Tibial nerve (tissue), 3 donors: ENCODE measurements around the gene RDH12.

ENCODE experiments used
- POLR2A ChIP-seq, 2 donors: fragments of 450-650 bp; IDR thresholded peaks; one replicate each; pipeline ENCODE4 v1.6.1; 2017; ENCODE audit warnings: antibody characterized with exemption in 2 of 2, mild to moderate bottlenecking in 2 of 2, moderate library complexity in 2 of 2
- TF ChIP-seq, protein P1 (sequence below), 5 experiments: fragments of 200-600 bp in 3 of 5; fragments of 450-650 bp in 2 of 5; sonication (generic) in 3 of 5; IDR thresholded peaks; one replicate each; pipeline ENCODE4 v1.5.1; 2016 to 2019; ENCODE audit warnings: antibody characterized with exemption in 5 of 5, mild to moderate bottlenecking in 3 of 5, moderate library complexity in 2 of 5

GRCh38 chr14:67675219-67675582 is 26.5 kb upstream of the RDH12 start:
- no peak for TF ChIP-seq POLR2A (IDR thresholded peaks at IDR 0.05)
- TF ChIP-seq, protein P1, sequence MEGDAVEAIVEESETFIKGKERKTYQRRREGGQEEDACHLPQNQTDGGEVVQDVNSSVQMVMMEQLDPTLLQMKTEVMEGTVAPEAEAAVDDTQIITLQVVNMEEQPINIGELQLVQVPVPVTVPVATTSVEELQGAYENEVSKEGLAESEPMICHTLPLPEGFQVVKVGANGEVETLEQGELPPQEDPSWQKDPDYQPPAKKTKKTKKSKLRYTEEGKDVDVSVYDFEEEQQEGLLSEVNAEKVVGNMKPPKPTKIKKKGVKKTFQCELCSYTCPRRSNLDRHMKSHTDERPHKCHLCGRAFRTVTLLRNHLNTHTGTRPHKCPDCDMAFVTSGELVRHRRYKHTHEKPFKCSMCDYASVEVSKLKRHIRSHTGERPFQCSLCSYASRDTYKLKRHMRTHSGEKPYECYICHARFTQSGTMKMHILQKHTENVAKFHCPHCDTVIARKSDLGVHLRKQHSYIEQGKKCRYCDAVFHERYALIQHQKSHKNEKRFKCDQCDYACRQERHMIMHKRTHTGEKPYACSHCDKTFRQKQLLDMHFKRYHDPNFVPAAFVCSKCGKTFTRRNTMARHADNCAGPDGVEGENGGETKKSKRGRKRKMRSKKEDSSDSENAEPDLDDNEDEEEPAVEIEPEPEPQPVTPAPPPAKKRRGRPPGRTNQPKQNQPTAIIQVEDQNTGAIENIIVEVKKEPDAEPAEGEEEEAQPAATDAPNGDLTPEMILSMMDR (IDR thresholded peaks at IDR 0.05) = no peak
